Endothelial cell of umbilical vein (primary cell): ENCODE results near the gene PLXNA4. TPM values are rescaled to one million over a fixed set of nuclear protein-coding genes. Genes with fewer than 3 reads are reported as not detected.

Source experiments
- BruUV-seq: library from RNA; stranded (reverse); fragments of 400-500 nt; replicated peaks from 2 replicates; lab custom pipeline; 2021; lab: Mats Ljungman, UMichigan
- CTCF ChIA-PET: fragments of 300-600, 350-600 bp; sonication (Branson Sonifier 250); formaldehyde crosslinking; loops from one replicate; lab custom pipeline; 2021; ENCODE audit warnings: antibody characterized with exemption, inconsistent platforms; lab: Charles Lee
- POLR2A ChIA-PET: fragments of 300-600, 350-600 bp; sonication (Branson Sonifier 250); formaldehyde crosslinking; loops from one replicate; lab custom pipeline; 2021; ENCODE audit warnings: antibody characterized with exemption, inconsistent platforms; lab: Charles Lee
- DNase-seq: peaks from one replicate; pipeline ENCODE4 v3.0.0-alpha.2; 2011; ENCODE audit warnings: low read depth, low spot score
- FAIRE-seq: peaks from 2 replicates; lab custom pipeline; 2011; peaks lifted over from hg19 to GRCh38; lab: Jason Lieb, UNC
- H2AFZ ChIP-seq: 2 replicates; pipeline ENCODE4 v1.6.0; 2012; ENCODE audit warnings: low read depth, low read length, control low read depth, inconsistent platforms
- H3K27ac ChIP-seq: 2 replicates; pipeline ENCODE4 v1.5.1; 2011; ENCODE audit warnings: low read depth, mild to moderate bottlenecking, control low read depth, low read length, moderate library complexity; ENCODE audit not compliant: insufficient read depth
- H3K27me3 ChIP-seq, 2 experiments: 2 replicates each; pipeline versions ENCODE4 v1.6.0 to v1.6.1; 2011; ENCODE audit warnings: low read length in 2 of 2, mixed read lengths in 1 of 2; ENCODE audit not compliant: control insufficient read depth in 2 of 2, insufficient read depth in 2 of 2
- H3K36me3 ChIP-seq, 2 experiments: 2 replicates in 1 of 2; 3 replicates in 1 of 2; pipeline ENCODE4 v1.5.1; 2011; ENCODE audit warnings: low read length in 2 of 2, mild to moderate bottlenecking in 1 of 2, moderate library complexity in 1 of 2; ENCODE audit not compliant: control insufficient read depth in 2 of 2, insufficient read depth in 2 of 2; ENCODE audit errors: extremely low read depth in 1 of 2
- H3K4me1 ChIP-seq: 3 replicates; pipeline ENCODE4 v1.5.1; 2011; ENCODE audit warnings: mild to moderate bottlenecking, low read length; ENCODE audit not compliant: control insufficient read depth, insufficient read depth; ENCODE audit errors: extremely low read depth
- H3K4me2 ChIP-seq: 2 replicates; pipeline ENCODE4 v1.6.1; 2011; ENCODE audit warnings: low read length, control low read depth, mixed read lengths; ENCODE audit not compliant: insufficient read depth
- H3K4me3 ChIP-seq, 3 experiments: fragments of 200-600 bp in 1 of 3; sonication (generic), shearing (Covaris generic) in 1 of 3; replicated peaks in 1 of 3; 2 replicates each; pipeline ENCODE4 v1.5.1; 2011 to 2016; ENCODE audit warnings: control low read depth in 3 of 3, low read length in 3 of 3, mild to moderate bottlenecking in 2 of 3, inconsistent platforms in 1 of 3, low read depth in 1 of 3, moderate library complexity in 1 of 3; ENCODE audit not compliant: insufficient read depth in 1 of 3
- H3K79me2 ChIP-seq: 2 replicates; pipeline ENCODE4 v1.6.0; 2012; ENCODE audit warnings: low read length, inconsistent platforms; ENCODE audit not compliant: control insufficient read depth, insufficient read depth
- H3K9ac ChIP-seq: replicated peaks from 2 replicates; pipeline ENCODE3; 2011; ENCODE audit warnings: low read length, control low read depth; ENCODE audit not compliant: insufficient read depth; ENCODE audit errors: extremely low read depth
- H3K9me1 ChIP-seq: replicated peaks from 3 replicates; pipeline ENCODE4 v1.6.0; 2011; ENCODE audit warnings: mild to moderate bottlenecking, low read length; ENCODE audit not compliant: control insufficient read depth, insufficient read depth; ENCODE audit errors: extremely low read depth
- H3K9me3 ChIP-seq: replicated peaks from 2 replicates; pipeline ENCODE4 v1.5.1; 2012; ENCODE audit warnings: low read length, inconsistent platforms; ENCODE audit not compliant: control insufficient read depth, insufficient read depth
- H4K20me1 ChIP-seq: replicated peaks from 2 replicates; pipeline ENCODE3; 2011; ENCODE audit warnings: mild to moderate bottlenecking, low read length; ENCODE audit not compliant: control insufficient read depth, insufficient read depth; ENCODE audit errors: extremely low read depth
- CTCF ChIP-seq, 2 donors: IDR thresholded peaks; 1 replicate in 1 of 2; 2 replicates in 1 of 2; pipeline ENCODE4 v1.5.1; 2011; ENCODE audit warnings: low read length in 2 of 2, mild to moderate bottlenecking in 2 of 2, moderate library complexity in 2 of 2, control low read depth in 1 of 2, inconsistent platforms in 1 of 2, low read depth in 1 of 2; ENCODE audit not compliant: insufficient read depth in 1 of 2; ENCODE audit errors: extremely low read depth in 1 of 2
- EZH2 ChIP-seq: IDR thresholded peaks from 2 replicates; pipeline ENCODE4 v1.6.1; 2012; ENCODE audit warnings: borderline replicate concordance, low read depth, mild to moderate bottlenecking, moderate library complexity, low read length, inconsistent platforms; ENCODE audit not compliant: severe bottlenecking
- FOS ChIP-seq: IDR thresholded peaks from 2 replicates; pipeline ENCODE4 v1.6.1; 2011; ENCODE audit warnings: mild to moderate bottlenecking, low read length, moderate library complexity, borderline replicate concordance; ENCODE audit not compliant: insufficient read depth
- GATA2 ChIP-seq: IDR thresholded peaks from 2 replicates; pipeline ENCODE4 v1.7.0; 2011; ENCODE audit warnings: low read depth, mild to moderate bottlenecking, moderate library complexity, mixed read lengths, low read length; ENCODE audit not compliant: insufficient read length, insufficient read depth
- JUN ChIP-seq: IDR thresholded peaks from 2 replicates; pipeline ENCODE4 v1.6.1; 2011; ENCODE audit warnings: borderline replicate concordance, low read depth; ENCODE audit not compliant: insufficient read length, insufficient read depth
- MAX ChIP-seq: IDR thresholded peaks from 2 replicates; pipeline ENCODE4 v1.6.1; 2011; ENCODE audit not compliant: insufficient read depth, insufficient read length
- MYC ChIP-seq: IDR thresholded peaks from one replicate; pipeline ENCODE4 v1.6.1; 2011; ENCODE audit warnings: mild to moderate bottlenecking, low read depth, low read length
- POLR2A ChIP-seq: IDR thresholded peaks from 2 replicates; pipeline ENCODE4 v1.6.1; 2012; ENCODE audit warnings: low read depth, mild to moderate bottlenecking, control low read depth, low read length
- POLR2AphosphoS5 ChIP-seq: IDR thresholded peaks from 2 replicates; pipeline ENCODE4 v1.6.1; 2012; ENCODE audit warnings: low read depth, mild to moderate bottlenecking, control low read depth, low read length, moderate library complexity; ENCODE audit not compliant: insufficient read depth
- dilution Hi-C: fragments of 300-500 bp; cut with MboI; formaldehyde crosslinking; loops from one replicate; pipeline ENCODE4 v1.15.0; 2019; ENCODE audit warnings: low sequenced_read_pairs; ENCODE audit not compliant: extremely low pct_ligation_motif_present
- intact Hi-C: fragments of 100-400 bp; cut with micrococcal nuclease; formaldehyde crosslinking; loops from one replicate; pipeline ENCODE4 v1.10.0; 2022
- polyA plus RNA-seq, 4 experiments: library from polyadenylated mRNA; depleted of rRNA in 3 of 4; stranded (reverse) in 3 of 4; unstranded in 1 of 4; fragments of >200 nt; gene quantifications; 2 replicates each; pipeline versions ENCODE4 v1.2.1 to v1.2.3, GENCODE V29; 2011 to 2012; ENCODE audit warnings: missing spikeins in 1 of 4
- total RNA-seq: library from RNA; stranded (reverse); gene quantifications from 2 replicates; pipeline ENCODE4 v1.2.3, GENCODE V29; 2021

Gene PLXNA4
- total and polyA plus RNA-seq, 2 donors (not counting 3 experiments of a cell fraction or from before 2014, with no cell fraction given), result 12.1 to 20.4 TPM

- H3K9ac ChIP-seq, result no peak overlapping the region
- H3K4me1 ChIP-seq, result no peaks in the 10 kb centered on the region
- no peak overlapping the region for H3K27ac ChIP-seq
- H3K36me3 ChIP-seq, result peaks cover 0 to 22% of the 10 kb centered on the region in 2 experiments
- H3K4me3 ChIP-seq, result no peak overlapping the region
- H3K27me3 ChIP-seq, result no peaks in the 10 kb centered on the region
- H3K79me2 ChIP-seq, result no peaks in the 10 kb centered on the region
- intact Hi-C loops, result no loop called here
- CTCF ChIA-PET, result interaction anchor here (2.0 kb wide), 1 partner anchor 20 kb away, joined by 4 read pairs; no protein-coding TSS in a partner anchor
- peaks cover 2% of the 10 kb centered on the region for H3K9me3 ChIP-seq
- POLR2A ChIA-PET, result no interaction called here
- DNase-seq, result no peak
- no peak overlapping the region for H3K4me2 ChIP-seq
- no peak for FAIRE-seq
- no peak for TF ChIP-seq FOS
- TF ChIP-seq GATA2, result no peak
- TF ChIP-seq MAX, result no peak
- TF ChIP-seq POLR2AphosphoS5, result no peak
- TF ChIP-seq POLR2A, result no peak
- TF ChIP-seq JUN, result no peak
- no peaks in the 10 kb centered on the region for H4K20me1 ChIP-seq
- dilution Hi-C loops, result no loop called here
- no peak overlapping the region for H2AFZ ChIP-seq
- H3K9me1 ChIP-seq, result no peaks in the 10 kb centered on the region
- BruUV-seq, result no TSS peak
These were observed 392.4 kb downstream of the PLXNA4 start for GRCh38 chr7:132183781-132184380.

- intact Hi-C loops, result no loop called here
- H2AFZ ChIP-seq, result no peak overlapping the region
- dilution Hi-C loops, result no loop called here
- no peaks in the 10 kb centered on the region for H4K20me1 ChIP-seq
- H3K9me3 ChIP-seq, result peaks cover 2% of the 10 kb centered on the region
- no peaks in the 10 kb centered on the region for H3K4me1 ChIP-seq
- CTCF ChIA-PET, result interaction anchor here (1.0 kb wide), 1 partner anchor 13 kb away, joined by 3 read pairs; no protein-coding TSS in a partner anchor
- H3K9me1 ChIP-seq, result no peaks in the 10 kb centered on the region
- POLR2A ChIA-PET, result no interaction called here
- TF ChIP-seq EZH2 (no peak), GATA2 (no peak), POLR2AphosphoS5 (no peak), JUN (no peak), POLR2A (no peak), MAX (no peak), FOS (no peak), MYC (no peak), CTCF (IDR thresholded peaks at IDR 0.05; ENCODE audit: extremely low read depth in 1 of 2, insufficient read depth in 1 of 2, low read depth in 1 of 2, low read length in 2 of 2) (no peak)
- BruUV-seq, result no TSS peak
- no peak overlapping the region for H3K9ac ChIP-seq
- no peak for FAIRE-seq
- H3K4me3 ChIP-seq, result no peak overlapping the region
- no peak overlapping the region for H3K27ac ChIP-seq
- no peaks in the 10 kb centered on the region for H3K79me2 ChIP-seq
- peaks cover 0 to 24% of the 10 kb centered on the region in 2 experiments for H3K36me3 ChIP-seq
- no peaks in the 10 kb centered on the region for H3K27me3 ChIP-seq
- no peak overlapping the region for H3K4me2 ChIP-seq
- no peak for DNase-seq
These were observed 393.3 kb downstream of the PLXNA4 start for GRCh38 chr7:132182992-132183391.
